HCT116 (cell line): ENCODE data around the gene KRT28. TPM values are rescaled to one million over a fixed set of nuclear protein-coding genes. Genes with fewer than 3 reads are reported as not detected.

Experiments used
- ATAC-seq: fragments of 200-7000 bp; cut with Tn5 transposase; 2 replicates; pipeline ENCODE4 v1.9.1; 2020; ENCODE audit warnings: mild to moderate bottlenecking, moderate library complexity
- BruUV-seq: library from RNA; stranded (reverse); fragments of 400-500 nt; replicated peaks from 2 replicates; lab custom pipeline; 2021; lab: Mats Ljungman, UMichigan
- CTCF ChIA-PET: fragments of 300-600 bp; sonication (Branson Sonifier 250); formaldehyde crosslinking; loops from one replicate; lab custom pipeline; 2021; ENCODE audit warnings: antibody characterized with exemption; lab: Charles Lee
- POLR2A ChIA-PET: fragments of 300-600, 350-600 bp; sonication (Branson Sonifier 250); formaldehyde crosslinking; loops from one replicate; lab custom pipeline; 2021; ENCODE audit warnings: antibody characterized with exemption; lab: Charles Lee
- RAD21 ChIA-PET, 2 experiments: fragments of 300-600 bp; sonication (Branson Sonifier 250); formaldehyde crosslinking; loops; one replicate each; lab custom pipeline; 2023; ENCODE audit warnings: low total read pairs in 2 of 2; ENCODE audit not compliant: uncharacterized antibody in 2 of 2, unreplicated experiment in 2 of 2, low non-redundant PET in 1 of 2; lab: Charles Lee
- DNase-seq: peaks from one replicate; pipeline ENCODE4 v3.0.0-alpha.2; 2010; ENCODE audit warnings: low read depth, low spot score
- H2AFZ ChIP-seq: fragments of 200-600 bp; shearing (Covaris generic), sonication (generic); 2 replicates; pipeline ENCODE4 v1.6.1; 2017; ENCODE audit warnings: low read depth, mixed run types, mixed read lengths, antibody characterized with exemption, low read length; ENCODE audit not compliant: poor library complexity, severe bottlenecking
- H3K27ac ChIP-seq: 2 replicates; pipeline ENCODE4 v1.5.1; 2012; ENCODE audit warnings: low read depth, low read length
- H3K27me3 ChIP-seq: fragments of 200-600 bp; sonication (generic); 2 replicates; pipeline ENCODE4 v1.6.1; 2016; ENCODE audit warnings: mixed run types, low read length, mixed read lengths; ENCODE audit not compliant: insufficient read depth
- H3K36me3 ChIP-seq, 2 experiments: fragments of 200-500 bp in 1 of 2; fragments of 200-600 bp in 1 of 2; sonication (Bioruptor generic) in 1 of 2; sonication (generic) in 1 of 2; 2 replicates each; pipeline versions ENCODE4 v1.5.1 to v1.6.1; 2014 to 2016; ENCODE audit warnings: low read length in 2 of 2, inconsistent platforms in 1 of 2, mixed read lengths in 1 of 2, mixed run types in 1 of 2; ENCODE audit not compliant: insufficient read depth in 2 of 2, control insufficient read depth in 1 of 2
- H3K4me1 ChIP-seq, 2 experiments: fragments of 200-600 bp in 1 of 2; sonication (generic) in 1 of 2; 2 replicates each; pipeline versions ENCODE4 v1.5.1 to v1.6.1; 2012 to 2017; ENCODE audit warnings: low read length in 2 of 2, inconsistent platforms in 1 of 2, mild to moderate bottlenecking in 1 of 2, mixed read lengths in 1 of 2, mixed run types in 1 of 2, moderate library complexity in 1 of 2; ENCODE audit not compliant: insufficient read depth in 2 of 2, control insufficient read depth in 1 of 2
- H3K4me2 ChIP-seq: fragments of 200-600 bp; sonication (generic); 2 replicates; pipeline ENCODE4 v1.6.1; 2017; ENCODE audit warnings: mixed run types, low read length, mixed read lengths
- H3K4me3 ChIP-seq, 2 experiments: fragments of 200-600 bp in 1 of 2; sonication (generic) in 1 of 2; replicated peaks in 1 of 2; 2 replicates each; pipeline ENCODE4 v1.5.1; 2011 to 2016; ENCODE audit warnings: low read length in 2 of 2, control low read depth in 1 of 2, low read depth in 1 of 2, mild to moderate bottlenecking in 1 of 2, mixed read lengths in 1 of 2, mixed run types in 1 of 2
- H3K79me2 ChIP-seq: fragments of 200-600 bp; sonication (generic); 2 replicates; pipeline ENCODE4 v1.6.1; 2017; ENCODE audit warnings: mild to moderate bottlenecking, mixed run types, low read length, moderate library complexity, mixed read lengths; ENCODE audit not compliant: insufficient read depth
- H3K9ac ChIP-seq: fragments of 200-600 bp; sonication (generic); 2 replicates; pipeline ENCODE4 v1.6.1; 2016; ENCODE audit warnings: low read length, mixed read lengths
- H3K9me2 ChIP-seq: fragments of 200-600 bp; sonication (generic), shearing (Covaris generic); 2 replicates; pipeline ENCODE4 v1.6.1; 2017; ENCODE audit warnings: mixed run types, mild to moderate bottlenecking, moderate library complexity; ENCODE audit not compliant: insufficient read depth
- H3K9me3 ChIP-seq, 2 experiments: fragments of 200-500 bp in 1 of 2; fragments of 200-600 bp in 1 of 2; sonication (Bioruptor generic) in 1 of 2; sonication (generic) in 1 of 2; 2 replicates each; pipeline ENCODE4 v1.6.1; 2014 to 2017; ENCODE audit warnings: low read length in 2 of 2, mixed read lengths in 2 of 2, inconsistent platforms in 1 of 2, low read depth in 1 of 2, mild to moderate bottlenecking in 1 of 2, mixed run types in 1 of 2, moderate library complexity in 1 of 2; ENCODE audit not compliant: control insufficient read depth in 1 of 2, insufficient read depth in 1 of 2
- H4K20me1 ChIP-seq: fragments of 200-600 bp; sonication (generic), shearing (Covaris generic); 2 replicates; pipeline ENCODE4 v1.6.1; 2017; ENCODE audit warnings: mixed run types, mild to moderate bottlenecking, moderate library complexity; ENCODE audit not compliant: insufficient read depth
- CTCF ChIP-seq, 3 experiments: fragments of 200-600 bp in 1 of 3; sonication (generic) in 1 of 3; IDR thresholded peaks in 2 of 3; conservative IDR thresholded peaks in 1 of 3; 2 replicates each; pipeline ENCODE4 v1.5.1; 2012 to 2017; ENCODE audit warnings: low read depth in 2 of 3, low read length in 2 of 3, antibody characterized with exemption in 1 of 3, borderline replicate concordance in 1 of 3, control low read depth in 1 of 3, mild to moderate bottlenecking in 1 of 3, mixed read lengths in 1 of 3, mixed run types in 1 of 3, moderate library complexity in 1 of 3; ENCODE audit not compliant: insufficient read depth in 1 of 3
- REST ChIP-seq: IDR thresholded peaks from 2 replicates; pipeline ENCODE4 v1.6.1; 2012; ENCODE audit warnings: low read depth
- SIN3A ChIP-seq: IDR thresholded peaks from 2 replicates; pipeline ENCODE4 v1.6.1; 2012; ENCODE audit warnings: low read depth
- TCF7L2 ChIP-seq: IDR thresholded peaks from 2 replicates; pipeline ENCODE4 v1.7.0; 2011; ENCODE audit warnings: borderline replicate concordance, inconsistent platforms; ENCODE audit not compliant: insufficient read depth, insufficient read length; ENCODE audit errors: extremely low read depth
- ZBTB33 ChIP-seq: IDR thresholded peaks from 2 replicates; pipeline ENCODE4 v1.6.1; 2011; ENCODE audit warnings: mild to moderate bottlenecking, low read length, moderate library complexity; ENCODE audit not compliant: insufficient replicate concordance; ENCODE audit errors: extremely low read depth
- ZNF274 ChIP-seq: fragments of 200-500 bp; sonication (Bioruptor generic); IDR thresholded peaks from 2 replicates; pipeline ENCODE4 v1.6.1; 2014; ENCODE audit warnings: mild to moderate bottlenecking, low read depth, low read length, inconsistent platforms
- intact Hi-C: fragments of 100-400 bp; cut with micrococcal nuclease; formaldehyde crosslinking; loops from 2 replicates; pipeline ENCODE4 v1.10.0; 2022
- total RNA-seq: library from RNA; stranded (reverse); gene quantifications from one replicate; pipeline ENCODE4 v1.2.1, GENCODE V29; 2021; ENCODE audit not compliant: unreplicated experiment

KRT28 gene
- total RNA-seq, 1 experiment from 2014 or later: not detected

- no peak for TF ChIP-seq TCF7L2
- no peak for TF ChIP-seq ZNF274
- no peak for TF ChIP-seq CTCF (IDR thresholded peaks at IDR 0.05 in 2 of 3, conservative IDR thresholded peaks at IDR 0.05 in 1 of 3; ENCODE audit: borderline replicate concordance in 1 of 3, insufficient read depth in 1 of 3, low read depth in 2 of 3, low read length in 2 of 3)
- no peak for TF ChIP-seq REST
- no peak for TF ChIP-seq SIN3A
- TF ChIP-seq ZBTB33: no peak
- no peak overlapping the region for H2AFZ ChIP-seq
- peaks cover 34% of the 10 kb centered on the region for H3K79me2 ChIP-seq
- peaks cover 3 to 16% of the 10 kb centered on the region in 2 experiments; a peak in 2 of 4 replicates for H3K36me3 ChIP-seq
- H3K27me3 ChIP-seq: no peaks in the 10 kb centered on the region
- H3K9me2 ChIP-seq: no peaks in the 10 kb centered on the region
- ATAC-seq (no peak), DNase-seq (no peak)
- POLR2A ChIA-PET: no interaction called here
- H3K4me3 ChIP-seq: no peak overlapping the region
- CTCF ChIA-PET: interaction anchor here (1.0 kb wide), 1 partner anchor 833 kb away, joined by 3 read pairs; no protein-coding TSS in a partner anchor
- RAD21 ChIA-PET: no interaction called here
- H3K9ac ChIP-seq: no peak overlapping the region
- H3K4me1 ChIP-seq: peaks cover 3 to 11% of the 10 kb centered on the region in 2 experiments; a peak in 3 of 4 replicates
- intact Hi-C loops: no loop called here
- H3K9me3 ChIP-seq: no peaks in the 10 kb centered on the region
- H4K20me1 ChIP-seq: no peaks in the 10 kb centered on the region
- BruUV-seq: no TSS peak
- no peak overlapping the region for H3K4me2 ChIP-seq
- no peak overlapping the region for H3K27ac ChIP-seq
These were observed 33.1 kb upstream of the KRT28 start for GRCh38 chr17:40832840-40833239.
